Activated naive CD8-positive, alpha-beta T cell treated with anti-CD3 and anti-CD28 coated beads for 36 hours (primary cell): ENCODE results near the gene LHFPL5. TPM values are rescaled to one million over a fixed set of nuclear protein-coding genes. Genes with fewer than 3 reads are reported as not detected.

Experiments used
- DNase-seq: peaks from one replicate; pipeline ENCODE4 v3.0.0; 2021
- H3K27ac Mint-ChIP-seq: one replicate; pipeline ENCODE4 v1.8.0; 2022; ENCODE audit warnings: mild to moderate bottlenecking, moderate library complexity, mixed read lengths
- H3K27me3 Mint-ChIP-seq: one replicate; pipeline ENCODE4 v1.8.0; 2022; ENCODE audit warnings: mild to moderate bottlenecking, mixed read lengths
- H3K36me3 Mint-ChIP-seq: one replicate; pipeline ENCODE4 v1.8.0; 2021; ENCODE audit warnings: mild to moderate bottlenecking, mixed read lengths
- H3K4me1 Mint-ChIP-seq: one replicate; pipeline ENCODE4 v1.8.0; 2021; ENCODE audit warnings: mixed read lengths
- H3K4me3 Mint-ChIP-seq: one replicate; pipeline ENCODE4 v1.8.0; 2022; ENCODE audit warnings: mild to moderate bottlenecking, moderate library complexity, mixed read lengths
- H3K9me3 Mint-ChIP-seq: one replicate; pipeline ENCODE4 v1.8.0; 2022; ENCODE audit warnings: mixed read lengths
- total RNA-seq, 2 experiments: library from RNA; stranded (reverse); gene quantifications; one replicate each; pipeline ENCODE4 v1.2.3, GENCODE V29; 2021

The LHFPL5 gene
- total RNA-seq, 2 experiments from 2014 or later, result not detected

DNA sequence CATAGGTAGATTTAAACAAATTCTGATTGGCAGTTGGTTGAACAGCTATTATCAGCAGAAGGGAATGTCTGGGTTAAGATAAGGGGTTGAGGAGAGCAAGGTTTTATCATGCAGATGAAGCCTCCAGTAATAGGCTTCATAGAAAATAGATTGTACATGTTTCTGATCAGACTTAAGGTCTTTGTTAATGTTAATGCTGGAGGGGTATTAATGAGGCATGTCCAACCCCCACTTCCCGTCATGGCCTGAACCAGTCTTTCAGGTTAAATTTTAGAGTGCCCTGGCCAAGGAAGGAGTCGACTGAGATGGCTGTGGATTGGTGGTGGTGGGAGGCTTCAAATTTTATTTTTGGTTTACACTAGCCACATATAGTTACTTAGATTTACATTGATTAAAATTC is 21.0 kb upstream of the LHFPL5 start:
- no peak overlapping the region for H3K27ac Mint-ChIP-seq
- peaks cover 50% of the 10 kb centered on the region for H3K27me3 Mint-ChIP-seq
- H3K4me1 Mint-ChIP-seq, result peaks cover 3% of the 10 kb centered on the region
- H3K36me3 Mint-ChIP-seq, result no peaks in the 10 kb centered on the region
- no peaks in the 10 kb centered on the region for H3K9me3 Mint-ChIP-seq
- H3K4me3 Mint-ChIP-seq, result no peak overlapping the region
- DNase-seq, result no peak

DNA sequence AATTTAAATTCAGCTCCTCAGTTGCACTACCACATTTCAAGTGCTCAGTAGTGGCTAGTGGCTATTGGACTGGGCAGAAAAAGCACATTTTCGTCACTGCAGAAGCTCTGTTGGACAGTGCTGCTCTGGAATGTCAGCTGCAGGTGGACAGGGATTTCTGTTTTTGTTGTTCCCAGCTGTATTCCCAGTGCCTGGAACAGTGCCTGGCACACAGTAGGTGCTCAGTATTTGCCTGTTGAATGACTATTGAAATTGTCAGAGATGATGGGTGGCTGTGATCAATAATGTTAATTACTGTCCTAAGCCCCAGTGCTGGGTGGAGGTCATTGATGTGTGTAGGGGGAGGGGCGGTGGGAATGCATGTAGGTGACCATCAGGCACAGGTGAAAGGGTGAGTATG is 18.9 kb upstream of the LHFPL5 start:
- H3K36me3 Mint-ChIP-seq, result no peaks in the 10 kb centered on the region
- H3K9me3 Mint-ChIP-seq, result no peaks in the 10 kb centered on the region
- H3K4me3 Mint-ChIP-seq, result no peak overlapping the region
- DNase-seq, result no peak
- no peak overlapping the region for H3K27ac Mint-ChIP-seq
- peaks cover 62% of the 10 kb centered on the region for H3K27me3 Mint-ChIP-seq
- H3K4me1 Mint-ChIP-seq, result no peaks in the 10 kb centered on the region

DNA sequence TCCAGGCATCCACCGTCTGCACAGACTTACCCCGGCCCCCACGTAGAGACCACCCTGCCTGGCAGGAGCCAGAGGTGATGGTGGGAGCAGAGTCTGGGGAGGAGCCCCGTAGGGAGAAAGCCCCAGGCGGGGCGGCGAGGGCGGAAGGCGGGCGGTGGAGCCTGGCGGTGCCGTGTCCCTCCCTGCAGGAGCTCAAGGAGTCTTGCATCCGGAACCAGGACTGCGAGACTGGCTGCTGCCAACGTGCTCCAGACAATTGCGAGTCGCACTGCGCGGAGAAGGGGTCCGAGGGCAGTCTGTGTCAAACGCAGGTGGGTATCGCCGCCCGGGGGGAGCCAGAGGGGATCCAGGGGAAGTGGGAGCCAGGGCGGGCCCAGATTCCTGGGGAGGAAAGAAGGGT is 18.3 kb upstream of the LHFPL5 start:
- H3K9me3 Mint-ChIP-seq, result no peaks in the 10 kb centered on the region
- H3K27me3 Mint-ChIP-seq, result peaks cover 62% of the 10 kb centered on the region
- DNase-seq, result no peak
- H3K4me1 Mint-ChIP-seq, result no peaks in the 10 kb centered on the region
- no peak overlapping the region for H3K4me3 Mint-ChIP-seq
- no peak overlapping the region for H3K27ac Mint-ChIP-seq
- H3K36me3 Mint-ChIP-seq, result no peaks in the 10 kb centered on the region

DNA sequence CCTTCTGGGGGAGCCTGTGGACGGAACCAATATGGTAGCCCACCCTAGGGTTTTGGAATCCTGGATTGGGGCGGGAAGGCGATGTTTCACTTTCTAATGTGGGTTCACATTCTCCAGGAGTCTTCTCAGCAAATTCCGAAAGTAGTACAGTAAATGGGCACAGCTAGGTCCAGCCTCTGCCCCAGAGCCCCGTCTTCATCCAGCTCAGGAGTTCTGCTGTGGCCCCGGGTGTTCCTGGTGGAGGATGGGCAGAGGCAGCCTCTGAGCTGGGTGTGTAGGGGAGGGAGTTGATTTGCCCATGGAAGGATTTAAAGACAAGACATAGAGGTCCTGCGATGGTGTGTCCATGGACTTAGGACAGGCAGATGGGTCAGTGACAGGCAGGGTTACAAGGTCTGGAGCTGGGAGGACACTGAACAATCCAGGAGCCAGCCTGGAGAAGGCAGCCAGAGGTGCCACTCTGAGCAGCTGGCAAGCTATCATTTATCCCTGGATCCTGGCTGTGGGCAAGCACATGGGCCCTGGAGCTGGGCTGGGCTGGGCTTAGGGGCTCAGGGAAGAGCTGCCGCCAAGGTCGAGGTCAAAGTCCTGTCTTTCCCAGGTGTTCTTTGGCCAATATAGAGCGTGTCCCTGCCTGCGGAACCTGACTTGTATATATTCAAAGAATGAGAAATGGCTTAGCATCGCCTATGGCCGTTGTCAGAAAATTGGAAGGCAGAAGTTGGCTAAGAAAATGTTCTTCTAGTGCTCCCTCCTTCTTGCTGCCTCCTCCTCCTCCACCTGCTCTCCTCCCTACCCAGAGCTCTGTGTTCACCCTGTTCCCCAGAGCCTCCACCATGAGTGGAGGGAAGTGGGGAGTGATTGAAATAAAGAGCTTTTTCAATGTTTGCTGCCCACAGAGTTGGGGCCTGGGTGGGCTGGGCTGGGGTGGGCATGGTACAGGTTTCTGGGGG is 17.6 kb upstream of the LHFPL5 start:
- DNase-seq, result no peak
- Mint-ChIP-seq H3K4me1 (no peaks in the 10 kb centered on the region), H3K27me3 (peaks cover 58% of the 10 kb centered on the region), H3K27ac (no peak overlapping the region), H3K4me3 (no peak overlapping the region), H3K36me3 (no peaks in the 10 kb centered on the region), H3K9me3 (no peaks in the 10 kb centered on the region)

DNA sequence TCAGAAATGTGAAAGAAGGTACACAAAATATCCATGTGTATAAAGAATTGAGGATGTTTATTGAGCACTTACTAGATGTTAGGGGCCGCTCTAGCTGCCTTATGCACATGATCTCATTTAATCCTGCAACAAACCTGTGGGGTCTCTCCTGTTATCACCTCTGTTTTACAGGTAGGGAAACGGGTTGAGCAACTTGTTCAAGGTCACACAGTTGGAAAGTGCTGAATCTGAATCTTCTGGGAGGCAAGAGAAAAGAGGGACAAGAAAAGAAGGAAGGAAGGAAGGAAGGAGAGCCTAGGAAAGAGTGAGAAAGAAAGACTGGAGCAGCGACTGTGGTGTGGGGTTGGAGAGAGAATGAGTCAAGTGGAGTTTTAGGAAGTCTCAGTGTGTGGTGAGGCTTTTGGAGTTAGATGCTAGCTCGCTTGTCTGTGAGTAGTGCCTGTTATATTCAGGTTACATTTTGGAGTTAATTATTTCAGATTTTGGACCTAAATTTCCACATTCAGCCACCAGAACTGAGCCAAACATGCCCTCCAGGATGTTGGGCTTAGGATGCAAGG is 16.6 kb upstream of the LHFPL5 start:
- Mint-ChIP-seq H3K4me1 (no peaks in the 10 kb centered on the region), H3K9me3 (no peaks in the 10 kb centered on the region), H3K36me3 (no peaks in the 10 kb centered on the region), H3K27me3 (peaks cover 58% of the 10 kb centered on the region), H3K4me3 (no peak overlapping the region), H3K27ac (no peak overlapping the region)
- DNase-seq, result no peak

DNA sequence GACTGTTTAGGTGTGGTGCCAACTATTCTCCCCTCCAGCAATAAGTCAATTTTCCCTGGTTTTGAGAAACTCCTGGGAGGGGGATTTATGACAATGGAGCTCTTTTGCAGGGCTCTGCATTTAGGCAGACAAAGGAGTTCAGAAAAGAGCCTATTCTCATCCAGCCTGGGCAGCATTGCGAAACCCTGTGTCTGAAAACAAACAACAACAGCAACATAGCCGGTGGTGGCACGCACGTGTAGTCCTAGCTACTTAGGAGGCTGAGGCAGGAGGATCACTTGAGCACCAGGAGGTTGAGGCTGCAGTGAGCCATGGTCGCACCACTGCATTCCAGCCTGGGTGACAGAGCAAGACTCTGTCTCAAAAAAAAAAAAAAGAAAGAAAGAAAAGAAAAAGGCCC is 14.5 kb upstream of the LHFPL5 start:
- Mint-ChIP-seq H3K36me3 (no peaks in the 10 kb centered on the region), H3K27me3 (peaks cover 43% of the 10 kb centered on the region), H3K4me1 (no peaks in the 10 kb centered on the region), H3K9me3 (no peaks in the 10 kb centered on the region), H3K27ac (no peak overlapping the region), H3K4me3 (no peak overlapping the region)
- DNase-seq, result no peak

DNA sequence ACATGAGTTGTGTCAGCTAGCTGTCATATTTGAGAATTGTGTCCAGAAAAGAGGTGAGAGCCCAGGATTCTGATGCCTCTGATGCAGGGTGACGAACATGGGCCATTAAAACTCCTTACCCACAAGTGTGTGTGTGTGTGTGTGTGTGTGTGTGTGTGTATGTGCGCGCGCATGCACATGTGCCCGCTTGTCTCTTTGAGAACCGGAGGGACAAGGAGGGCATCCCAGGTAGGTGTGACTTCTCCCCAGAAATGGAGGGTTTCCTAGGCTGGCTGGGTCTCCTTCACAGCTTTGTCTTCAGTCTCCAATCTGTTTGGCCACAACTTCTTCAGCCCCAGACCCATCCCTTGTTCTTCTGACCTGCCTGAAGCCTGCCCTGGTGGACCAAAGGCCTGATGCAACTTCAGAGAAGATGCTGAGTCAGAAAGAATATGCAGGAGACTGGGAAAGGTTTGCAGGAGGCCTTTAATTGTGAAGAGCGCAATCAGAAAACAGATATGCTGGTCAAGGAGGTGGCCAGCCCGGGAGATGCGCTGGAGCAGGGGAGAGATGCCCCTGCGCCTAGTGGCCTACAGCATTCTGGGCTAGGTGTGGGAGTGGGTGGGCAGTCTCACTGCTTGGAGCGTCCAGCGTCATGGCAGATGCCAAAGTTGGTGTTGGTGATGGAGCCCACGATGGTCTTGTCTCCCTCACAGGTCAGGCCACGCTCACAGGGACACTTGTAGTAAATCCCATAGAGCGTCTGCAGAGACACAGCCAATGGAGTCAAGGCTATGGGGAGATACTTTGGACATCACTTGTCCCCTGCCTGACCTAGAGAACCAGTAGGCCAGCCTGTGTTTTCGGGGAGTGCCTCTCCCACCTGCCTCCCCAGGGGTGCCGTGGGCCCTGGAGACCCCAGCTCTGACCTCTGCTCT is 10.4 kb upstream of the LHFPL5 start:
- H3K27me3 Mint-ChIP-seq, result peaks cover 9% of the 10 kb centered on the region

DNA sequence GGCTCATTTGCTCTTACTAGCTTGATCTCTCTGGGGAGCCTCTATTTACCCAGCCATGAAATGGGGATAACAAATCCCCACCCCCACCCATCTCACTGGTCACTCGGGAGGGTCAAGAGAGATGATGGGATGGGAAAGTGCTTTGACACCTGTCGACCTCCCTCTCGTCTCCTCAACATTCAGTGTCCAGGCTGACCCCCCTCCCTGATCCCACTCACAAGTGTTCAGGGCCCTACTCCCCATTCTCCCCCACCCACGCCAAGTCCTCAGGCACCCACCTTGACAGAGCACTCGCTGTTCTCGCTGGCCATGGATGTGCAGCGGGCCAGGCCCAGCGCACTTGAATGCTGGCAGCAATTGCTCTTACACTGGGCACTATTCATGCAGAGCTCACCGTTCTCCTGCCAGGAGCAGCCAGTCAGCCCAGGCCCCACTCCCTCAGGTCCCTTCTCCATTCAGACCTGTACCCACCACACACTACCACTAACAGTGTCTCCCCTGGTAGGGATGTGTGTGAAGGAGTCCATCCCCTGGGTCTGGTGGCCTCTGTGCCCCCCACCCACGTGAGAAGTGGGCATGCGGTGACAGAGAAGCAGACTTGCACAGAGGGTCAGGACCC is 9.6 kb upstream of the LHFPL5 start:
- DNase-seq, result no peak
- H3K36me3 Mint-ChIP-seq, result no peaks in the 10 kb centered on the region
- no peak overlapping the region for H3K27ac Mint-ChIP-seq
- no peaks in the 10 kb centered on the region for H3K9me3 Mint-ChIP-seq
- no peaks in the 10 kb centered on the region for H3K4me1 Mint-ChIP-seq
- H3K27me3 Mint-ChIP-seq, result peaks cover 4% of the 10 kb centered on the region
- H3K4me3 Mint-ChIP-seq, result no peak overlapping the region

More for the DNA sequence above, 10.4 kb upstream of the LHFPL5 start:
- Mint-ChIP-seq H3K9me3 (no peaks in the 10 kb centered on the region), H3K36me3 (no peaks in the 10 kb centered on the region), H3K4me3 (no peak overlapping the region), H3K4me1 (no peaks in the 10 kb centered on the region), H3K27ac (no peak overlapping the region)
- no peak for DNase-seq

DNA sequence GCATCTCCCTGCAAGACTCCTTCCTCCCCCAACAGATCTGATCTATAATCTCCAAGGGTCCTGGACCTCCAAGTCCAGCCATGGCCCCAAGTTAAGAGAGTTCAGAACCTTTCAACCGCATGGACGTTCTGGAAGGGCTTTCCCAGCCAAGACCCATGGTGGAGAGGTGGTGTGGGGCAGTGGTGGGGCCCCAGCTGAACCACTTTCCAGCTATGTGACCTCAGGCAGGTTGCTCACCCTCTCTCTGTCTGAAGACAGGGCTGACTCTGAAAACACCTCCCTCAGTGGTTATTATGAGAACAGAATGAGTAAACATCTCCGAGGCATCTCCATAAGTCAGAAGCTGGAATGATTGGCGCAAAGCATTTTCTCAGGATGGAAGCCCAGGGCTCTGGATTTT is 8.9 kb upstream of the LHFPL5 start:
- Mint-ChIP-seq H3K27me3 (no peaks in the 10 kb centered on the region), H3K36me3 (no peaks in the 10 kb centered on the region), H3K9me3 (no peaks in the 10 kb centered on the region), H3K27ac (no peak overlapping the region), H3K4me3 (no peak overlapping the region), H3K4me1 (no peaks in the 10 kb centered on the region)
- DNase-seq, result no peak

DNA sequence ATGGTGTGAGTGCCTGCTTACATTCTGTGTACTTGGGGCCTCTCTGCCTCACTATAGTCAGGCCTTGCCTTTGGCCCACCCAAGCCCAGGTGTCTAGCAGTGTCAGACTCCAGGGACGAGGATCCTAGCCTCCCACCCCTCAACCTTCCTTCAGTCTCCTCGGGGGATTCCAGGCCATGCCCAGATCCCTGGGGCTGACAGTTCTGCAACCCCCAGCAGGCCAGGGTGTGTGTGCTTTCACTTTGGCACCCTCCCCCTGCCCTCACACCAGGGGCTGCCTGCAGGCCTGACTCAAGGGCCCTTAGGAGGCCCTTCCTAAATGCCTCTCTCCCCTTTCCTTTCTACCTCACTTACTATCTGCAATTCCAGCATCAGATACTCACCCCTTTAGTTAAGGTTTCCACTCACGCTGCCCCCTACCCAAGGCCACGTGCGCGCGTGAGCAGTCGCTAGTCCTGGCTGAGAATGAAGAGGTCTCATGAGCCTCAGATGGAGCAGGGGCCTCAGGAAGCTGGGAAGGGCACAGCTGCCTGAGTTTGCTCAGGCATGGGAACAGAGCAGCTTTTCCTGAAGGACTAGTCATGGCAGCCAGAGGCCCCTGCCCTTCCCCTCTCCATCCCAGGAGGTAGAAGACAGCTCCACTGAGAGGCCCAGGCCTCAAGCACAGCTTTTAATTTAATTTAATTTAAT is 7.2 kb upstream of the LHFPL5 start:
- Mint-ChIP-seq H3K27ac (no peak overlapping the region), H3K27me3 (no peaks in the 10 kb centered on the region), H3K4me1 (no peaks in the 10 kb centered on the region), H3K36me3 (no peaks in the 10 kb centered on the region), H3K4me3 (no peak overlapping the region), H3K9me3 (no peaks in the 10 kb centered on the region)
- no peak for DNase-seq

DNA sequence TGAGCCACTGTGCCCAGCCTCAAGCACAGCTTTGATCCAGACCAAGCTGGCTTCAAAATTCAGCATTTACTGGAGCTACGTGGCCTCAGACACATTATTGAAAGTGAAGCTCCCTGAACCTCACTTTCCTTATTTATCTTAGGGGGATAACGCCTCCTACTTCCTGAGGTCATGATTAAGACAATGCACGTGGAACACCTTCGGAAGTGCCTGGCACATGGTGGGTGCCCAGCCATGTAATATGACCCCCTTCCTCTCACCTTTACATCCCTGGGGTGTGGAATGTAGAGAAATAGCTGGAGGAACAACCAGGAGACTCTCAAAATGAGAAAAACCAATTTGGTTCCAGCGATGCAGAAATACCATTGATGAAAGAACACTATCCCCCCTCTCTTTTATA is 6.4 kb upstream of the LHFPL5 start:
- H3K4me1 Mint-ChIP-seq, result no peaks in the 10 kb centered on the region
- H3K27ac Mint-ChIP-seq, result no peak overlapping the region
- H3K4me3 Mint-ChIP-seq, result no peak overlapping the region
- no peaks in the 10 kb centered on the region for H3K27me3 Mint-ChIP-seq
- H3K9me3 Mint-ChIP-seq, result no peaks in the 10 kb centered on the region
- DNase-seq, result no peak
- no peaks in the 10 kb centered on the region for H3K36me3 Mint-ChIP-seq

DNA sequence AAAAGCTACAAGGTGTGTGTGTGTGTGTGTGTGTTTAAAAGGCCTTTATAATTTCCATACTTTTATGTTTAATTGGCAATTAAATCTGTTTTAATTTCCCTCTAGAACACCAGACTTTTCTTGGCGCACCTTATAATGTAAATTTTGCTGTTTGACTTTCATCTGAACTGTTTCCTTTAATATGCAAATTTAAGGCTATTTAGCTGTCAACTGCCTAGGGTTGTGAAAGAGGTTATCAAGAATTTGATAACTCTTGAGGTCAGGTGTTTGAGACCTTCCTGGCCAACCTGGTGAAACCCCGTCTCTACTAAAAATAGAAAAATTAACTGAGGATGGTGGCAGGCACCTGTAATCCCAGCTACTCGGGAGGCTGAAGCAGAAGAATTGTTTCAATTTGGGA is 4.0 kb upstream of the LHFPL5 start:
- Mint-ChIP-seq H3K4me3 (no peak overlapping the region), H3K4me1 (peaks cover 2% of the 10 kb centered on the region), H3K36me3 (no peaks in the 10 kb centered on the region), H3K27me3 (peaks cover 10% of the 10 kb centered on the region), H3K27ac (no peak overlapping the region), H3K9me3 (no peaks in the 10 kb centered on the region)
- no peak for DNase-seq

DNA sequence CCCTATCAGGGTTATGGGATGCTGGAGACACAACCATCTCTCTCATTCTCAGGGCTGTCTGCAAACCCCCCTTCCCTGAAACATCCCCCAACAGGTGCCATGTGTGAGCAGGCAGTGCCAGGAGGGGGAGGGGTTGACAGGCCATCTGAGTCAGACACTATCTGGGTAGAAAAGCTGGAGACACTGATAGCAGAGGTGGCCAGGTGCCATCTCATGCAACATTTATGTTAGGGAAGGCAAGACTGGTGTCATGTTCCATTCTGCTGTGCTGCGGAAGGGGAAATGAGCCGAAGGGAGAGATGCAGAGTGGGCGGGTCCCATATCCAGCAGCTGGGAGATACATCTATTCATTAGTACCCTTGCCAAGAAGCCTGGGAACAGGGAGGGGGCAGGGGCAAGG is 3.5 kb downstream of the LHFPL5 start:
- DNase-seq, result no peak
- Mint-ChIP-seq H3K36me3 (no peaks in the 10 kb centered on the region), H3K9me3 (no peaks in the 10 kb centered on the region), H3K4me1 (peaks cover 2% of the 10 kb centered on the region), H3K4me3 (no peak overlapping the region), H3K27me3 (peaks cover 30% of the 10 kb centered on the region), H3K27ac (no peak overlapping the region)

DNA sequence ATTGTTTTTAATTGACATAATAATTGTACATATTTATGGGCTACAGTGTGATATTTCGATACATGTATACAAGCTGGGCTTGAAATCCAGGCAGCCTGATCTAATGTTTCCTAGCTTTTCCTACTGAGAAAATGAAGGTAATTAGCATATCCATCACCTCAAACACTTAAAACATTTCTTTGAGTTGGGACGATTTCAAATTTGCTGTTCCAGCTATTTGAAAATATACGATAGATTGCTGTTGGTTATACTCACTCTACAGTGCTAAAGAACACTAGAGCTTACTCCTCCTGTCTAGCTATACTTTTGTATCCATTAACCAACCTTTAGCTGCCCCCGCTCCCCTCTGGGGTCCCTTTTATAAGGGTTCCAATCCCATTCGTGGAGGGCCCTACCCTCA is 4.7 kb downstream of the LHFPL5 start:
- Mint-ChIP-seq H3K36me3 (no peaks in the 10 kb centered on the region), H3K27me3 (peaks cover 28% of the 10 kb centered on the region)

More for the DNA sequence above, 4.7 kb downstream of the LHFPL5 start:
- Mint-ChIP-seq H3K9me3 (no peaks in the 10 kb centered on the region), H3K4me3 (no peak overlapping the region), H3K27ac (no peak overlapping the region), H3K4me1 (peaks cover under 1% of the 10 kb centered on the region)
- DNase-seq, result no peak
